Measurements from ENCODE around the gene BRI3.
A peak's percentile ranks its signal among the peaks of the same experiment; 100 is the strongest.

Gene BRI3

GRCh38 chr7:98252425-98253054 is 28.9 kb upstream of the BRI3 start:
- DNase-seq (ENCODE audit: low spot score), result no peak

- no peak for DNase-seq (ENCODE audit: low spot score)
Observed at GRCh38 chr7:98254516-98254915, 27.0 kb upstream of the BRI3 start.

GRCh38 chr7:98254951-98255610 is 26.4 kb upstream of the BRI3 start:
- DNase-seq (ENCODE audit: low spot score), result no peak

GRCh38 chr7:98256431-98256830 is 25.1 kb upstream of the BRI3 start:
- DNase-seq (ENCODE audit: low spot score), result no peak

GRCh38 chr7:98257701-98258100 is 23.8 kb upstream of the BRI3 start:
- no peak for DNase-seq (ENCODE audit: low spot score)

- DNase-seq (ENCODE audit: low spot score), result no peak
Observed at GRCh38 chr7:98265841-98266271, 15.6 kb upstream of the BRI3 start.

- peak; percentile 37 for DNase-seq (ENCODE audit: low spot score)
Observed at GRCh38 chr7:98266840-98267239, 14.6 kb upstream of the BRI3 start.

GRCh38 chr7:98267303-98267702 is 14.2 kb upstream of the BRI3 start:
- DNase-seq (ENCODE audit: low spot score), result no peak

GRCh38 chr7:98276241-98276761 is 5.2 kb upstream of the BRI3 start:
- no peak for DNase-seq (ENCODE audit: low spot score)

- DNase-seq (ENCODE audit: low spot score), result no peak
Observed at GRCh38 chr7:98278408-98278807, 3.1 kb upstream of the BRI3 start.

- DNase-seq (ENCODE audit: low spot score), result no peak
Observed at GRCh38 chr7:98278936-98279335, 2.5 kb upstream of the BRI3 start.

GRCh38 chr7:98280296-98280695 is 1.2 kb upstream of the BRI3 start:
- DNase-seq (ENCODE audit: low spot score), result no peak

- DNase-seq (ENCODE audit: low spot score), result peak; percentile 63
Observed at GRCh38 chr7:98281757-98282606, 496 bp downstream of the BRI3 start.

- peak; percentile 28 for DNase-seq (ENCODE audit: low spot score)
Observed at GRCh38 chr7:98282703-98283102, 1.2 kb downstream of the BRI3 start.

- DNase-seq (ENCODE audit: low spot score), result peak; percentile 24
Observed at GRCh38 chr7:98283127-98283886, 1.8 kb downstream of the BRI3 start.

- DNase-seq (ENCODE audit: low spot score), result no peak
Observed at GRCh38 chr7:98283887-98284222, 2.4 kb downstream of the BRI3 start.

- DNase-seq (ENCODE audit: low spot score), result peak; percentile 27
Observed at GRCh38 chr7:98284335-98285036, 3.0 kb downstream of the BRI3 start.

- DNase-seq (ENCODE audit: low spot score), result no peak
Observed at GRCh38 chr7:98285157-98286092, 3.9 kb downstream of the BRI3 start.

- DNase-seq (ENCODE audit: low spot score), result no peak
Observed at GRCh38 chr7:98286093-98286539, 4.6 kb downstream of the BRI3 start.

All from hematopoietic multipotent progenitor cell treated with erythropoietin and hydrocortisone succinate and interleukin-3 and kit ligand, for 17 days (in vitro differentiated cells).